Stimulated activated naive CD4-positive, alpha-beta T cell treated with Interleukin-2 at 50 U/mL for 16 hours (primary cell): ENCODE measurements around the gene CALML5.

Source experiments
- DNase-seq: peaks from one replicate; lab custom pipeline; 2025; lab: John Stamatoyannopoulos, UW

CALML5 gene

DNA sequence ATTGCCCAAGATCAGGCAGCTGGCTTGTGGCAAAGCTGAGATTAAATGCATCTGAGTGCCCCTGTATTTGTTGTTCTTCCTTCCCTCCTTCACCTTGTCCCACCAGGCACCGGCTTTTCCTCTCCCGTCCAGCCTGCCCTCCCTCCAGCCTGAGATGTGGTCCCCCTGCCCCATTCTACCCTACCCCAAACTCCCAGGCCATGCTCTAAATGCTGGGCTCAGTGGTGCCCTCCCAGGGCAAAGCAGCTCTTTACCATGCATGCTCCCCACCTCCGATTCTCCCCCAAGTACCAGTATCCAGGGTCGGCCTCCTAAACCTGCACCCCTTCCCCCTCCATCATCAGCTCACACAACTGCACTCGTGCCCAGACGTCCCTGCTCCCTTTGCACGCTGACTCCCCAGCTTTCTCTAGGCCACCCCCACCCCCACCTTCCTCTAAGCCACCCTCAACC lies 36.5 kb downstream of the CALML5 start:
- DNase-seq = no peak

DNA sequence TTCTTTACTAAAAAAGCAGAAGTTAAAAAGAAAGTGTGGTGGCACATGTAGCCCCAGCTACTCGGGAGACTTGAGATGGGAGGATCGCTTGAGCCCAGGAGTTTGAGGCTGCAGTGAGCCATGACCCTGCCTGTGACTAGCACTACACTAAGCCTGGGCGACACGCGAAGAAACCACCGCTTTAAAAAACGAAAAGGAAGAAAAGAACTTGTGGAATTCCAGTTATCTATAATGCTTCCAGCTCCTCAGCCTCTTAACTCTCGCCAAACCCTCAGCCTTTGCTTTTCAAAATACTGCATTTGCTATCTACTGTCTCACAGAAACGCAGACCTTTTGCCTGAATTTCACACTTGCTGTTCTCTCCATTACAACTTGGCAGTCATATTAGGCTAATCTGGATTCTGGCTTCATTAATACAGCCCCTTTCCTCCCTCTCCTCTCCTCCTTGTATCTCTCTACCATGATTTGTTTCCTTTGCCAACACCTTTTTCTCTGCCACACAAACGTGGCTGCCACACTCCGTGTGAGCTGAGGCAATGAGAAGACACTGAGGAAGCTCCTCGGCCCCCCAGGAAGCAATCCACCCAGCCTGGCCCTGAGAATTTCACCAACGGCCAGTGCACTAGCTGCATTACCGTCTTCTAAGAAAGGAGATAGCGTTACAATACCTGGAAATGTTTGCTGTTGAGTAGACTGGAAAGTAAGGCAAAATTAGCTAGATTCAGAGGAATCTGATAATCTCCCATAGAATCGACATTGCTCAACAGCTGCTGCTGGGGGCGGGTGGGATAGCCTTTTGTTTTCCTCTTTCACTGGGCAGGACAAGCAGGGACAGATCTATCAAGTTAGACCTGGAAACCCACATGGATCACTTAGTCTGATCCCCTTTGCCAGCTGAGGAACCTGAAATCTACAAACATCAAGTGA lies 37.2 kb downstream of the CALML5 start:
- DNase-seq = no peak

DNA sequence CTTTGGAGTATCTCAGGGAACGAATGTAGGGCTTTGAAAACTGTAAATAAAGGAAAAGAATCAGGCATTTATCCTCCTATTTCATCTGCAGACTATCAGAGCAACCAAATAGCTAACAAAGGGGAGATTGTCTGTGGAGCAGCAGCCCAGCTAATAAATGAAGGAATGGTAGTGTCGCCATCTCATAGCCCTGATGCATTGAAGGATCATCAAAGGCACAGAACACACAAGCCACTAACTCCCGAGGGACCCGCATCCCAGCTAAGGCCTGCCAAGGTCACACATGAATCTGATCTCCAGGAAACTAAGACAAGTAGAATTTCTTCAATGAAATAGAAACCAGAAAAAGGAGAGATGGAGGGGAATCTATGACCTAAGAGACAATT lies 38.2 kb downstream of the CALML5 start:
- no peak for DNase-seq

DNA sequence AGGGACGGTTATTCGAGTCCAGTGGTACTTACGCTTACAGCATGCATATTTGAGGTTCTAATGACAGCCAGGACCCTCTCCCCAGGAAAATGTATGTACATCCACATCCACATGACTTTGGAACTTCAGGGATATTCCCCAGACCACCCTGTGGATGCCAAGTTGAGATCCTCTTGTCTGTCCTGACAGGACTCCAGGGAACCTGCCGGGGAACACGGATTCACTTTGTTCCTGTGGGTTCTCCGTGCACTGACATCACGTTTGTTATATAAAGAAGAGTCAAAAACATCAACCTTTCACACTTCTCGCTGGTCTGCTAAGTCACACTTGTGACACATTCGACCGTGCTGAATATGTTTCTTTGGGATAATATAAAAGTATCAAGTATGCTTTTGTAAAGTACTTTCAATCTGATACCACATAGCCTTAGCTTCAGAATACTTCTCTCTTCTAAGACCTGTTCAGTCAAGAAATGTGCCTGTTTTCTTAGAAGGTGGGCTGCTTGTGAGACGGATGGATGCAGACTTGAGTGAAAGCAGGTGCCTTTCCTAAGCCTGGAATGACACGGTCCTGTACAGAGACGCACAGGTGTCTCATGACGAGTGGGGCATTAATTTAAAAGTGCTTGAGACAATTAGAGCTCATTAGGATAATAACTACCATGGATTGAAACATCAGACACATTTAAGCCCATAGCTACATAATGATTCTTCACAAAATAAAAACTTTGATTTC lies 38.7 kb downstream of the CALML5 start:
- no peak for DNase-seq

DNA sequence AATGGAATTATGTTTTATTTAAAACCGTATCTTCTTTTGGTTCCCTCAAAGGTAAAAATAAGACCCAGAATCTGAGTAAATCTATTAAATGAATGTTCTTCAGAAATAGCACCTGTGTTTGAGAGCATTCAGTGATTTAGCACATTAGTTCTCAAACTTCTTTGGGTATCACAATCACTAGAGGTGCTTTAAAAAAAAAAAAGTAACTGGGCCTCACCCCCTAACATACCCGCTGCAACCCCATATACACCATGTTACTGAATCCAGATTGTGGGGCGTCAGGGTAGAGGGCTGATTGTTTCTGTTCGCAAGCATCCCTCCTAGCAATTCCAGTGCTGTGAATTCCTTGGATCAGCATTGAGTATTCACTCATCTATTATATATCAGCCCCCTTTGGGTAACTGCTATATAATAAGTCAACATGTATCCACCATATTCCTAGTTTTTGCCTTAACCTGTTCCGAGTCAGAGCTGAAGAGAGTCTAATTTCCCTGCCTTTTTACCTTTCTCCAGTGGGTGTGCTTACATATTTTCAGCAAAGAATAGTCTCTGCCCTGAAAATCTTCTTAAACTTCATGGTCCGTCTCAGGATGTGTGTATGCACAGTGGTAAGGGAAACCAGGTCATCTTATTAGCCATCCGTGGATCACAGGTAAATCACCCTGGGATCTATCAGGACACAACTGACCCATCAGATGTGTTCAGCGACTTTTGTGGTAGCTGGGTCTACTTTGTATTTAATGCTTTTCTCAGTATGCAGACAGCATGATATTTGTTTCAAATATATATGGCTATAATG lies 40.2 kb downstream of the CALML5 start:
- DNase-seq = no peak

DNA sequence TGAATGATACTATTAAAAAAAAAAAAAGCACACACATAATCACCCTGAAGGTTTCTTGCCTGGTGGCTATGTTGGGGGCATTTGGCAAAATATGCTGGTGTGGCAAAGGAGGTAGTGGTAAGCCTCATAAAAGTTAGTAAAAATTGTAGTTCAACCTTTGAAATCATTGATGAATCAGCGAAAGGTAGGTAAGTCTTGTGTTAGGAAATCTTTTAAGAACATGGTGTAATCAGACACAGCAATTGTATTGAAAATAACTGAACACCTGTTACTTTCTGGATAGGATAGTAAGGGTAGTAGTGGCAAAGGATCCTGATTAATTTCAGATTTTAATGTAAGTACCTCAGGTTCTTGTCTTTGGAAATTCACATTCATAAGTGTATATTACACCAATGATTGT lies 40.9 kb downstream of the CALML5 start:
- no peak for DNase-seq

DNA sequence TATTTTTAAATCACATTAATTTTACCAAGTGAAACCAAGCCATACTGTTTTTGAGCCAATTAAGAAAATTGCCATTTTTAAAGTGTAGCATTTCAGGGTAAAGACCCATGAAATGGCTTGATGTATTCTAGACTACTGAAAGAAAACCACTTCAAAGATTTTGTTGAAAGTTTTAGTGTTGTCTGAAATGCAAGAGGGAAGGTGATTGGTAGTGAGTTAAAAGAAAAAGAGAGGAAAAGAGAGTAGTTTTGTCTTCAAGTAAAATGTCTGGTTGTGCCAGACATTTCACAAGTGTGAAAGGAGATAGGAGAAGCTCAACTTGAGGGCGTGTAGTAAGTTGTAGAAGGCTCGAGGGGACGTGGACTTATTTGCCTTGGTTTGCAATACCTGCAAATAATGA lies 41.6 kb downstream of the CALML5 start:
- no peak for DNase-seq

DNA sequence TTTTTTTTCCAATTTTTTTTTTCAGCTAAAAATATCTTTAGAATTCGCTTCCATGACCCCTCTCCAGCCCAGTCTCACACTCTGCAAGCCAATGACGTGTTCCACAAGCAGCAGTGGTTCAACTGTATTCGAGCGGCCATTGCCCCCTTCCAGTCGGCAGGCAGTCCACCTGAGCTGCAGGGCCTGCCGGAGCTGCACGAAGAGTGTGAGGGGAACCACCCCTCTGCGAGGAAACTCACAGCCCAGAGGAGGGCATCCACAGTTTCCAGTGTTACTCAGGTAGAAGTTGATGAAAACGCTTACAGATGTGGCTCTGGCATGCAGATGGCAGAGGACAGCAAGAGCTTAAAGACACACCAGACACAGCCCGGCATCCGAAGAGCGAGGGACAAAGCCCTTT lies 42.8 kb downstream of the CALML5 start:
- no peak for DNase-seq

DNA sequence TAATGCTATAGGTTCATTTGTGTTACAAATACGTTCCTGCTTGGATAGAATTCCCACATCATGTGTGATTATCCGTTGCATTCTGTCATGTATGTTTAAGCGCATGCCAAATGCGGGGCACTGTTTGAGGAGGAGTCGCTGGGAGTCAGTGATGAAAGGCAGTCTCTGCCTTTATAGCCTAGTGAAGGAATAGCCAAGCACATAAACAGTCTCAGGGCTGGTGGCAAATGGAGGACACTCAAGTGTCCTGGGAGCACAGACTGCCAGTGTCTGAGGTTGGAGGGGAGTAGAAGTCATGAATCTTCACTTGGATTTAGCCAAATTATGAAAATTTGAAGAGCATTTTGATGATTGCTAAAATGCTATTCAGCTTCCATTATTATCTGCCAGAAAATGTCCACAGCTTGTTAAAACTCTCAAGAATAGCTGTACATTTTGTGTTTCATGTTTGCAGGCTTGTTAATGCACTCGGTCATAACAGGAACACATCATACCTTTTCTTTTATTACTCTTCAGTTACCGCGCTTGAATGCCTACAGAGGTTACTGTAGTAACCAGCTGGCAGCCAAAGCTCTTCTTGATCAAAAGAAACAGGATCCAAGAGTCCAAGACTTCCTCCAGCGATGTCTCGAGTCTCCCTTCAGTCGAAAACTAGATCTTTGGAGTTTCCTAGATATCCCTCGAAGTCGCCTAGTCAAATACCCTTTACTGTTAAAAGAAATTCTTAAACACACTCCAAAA lies 45.5 kb downstream of the CALML5 start:
- DNase-seq = no peak

DNA sequence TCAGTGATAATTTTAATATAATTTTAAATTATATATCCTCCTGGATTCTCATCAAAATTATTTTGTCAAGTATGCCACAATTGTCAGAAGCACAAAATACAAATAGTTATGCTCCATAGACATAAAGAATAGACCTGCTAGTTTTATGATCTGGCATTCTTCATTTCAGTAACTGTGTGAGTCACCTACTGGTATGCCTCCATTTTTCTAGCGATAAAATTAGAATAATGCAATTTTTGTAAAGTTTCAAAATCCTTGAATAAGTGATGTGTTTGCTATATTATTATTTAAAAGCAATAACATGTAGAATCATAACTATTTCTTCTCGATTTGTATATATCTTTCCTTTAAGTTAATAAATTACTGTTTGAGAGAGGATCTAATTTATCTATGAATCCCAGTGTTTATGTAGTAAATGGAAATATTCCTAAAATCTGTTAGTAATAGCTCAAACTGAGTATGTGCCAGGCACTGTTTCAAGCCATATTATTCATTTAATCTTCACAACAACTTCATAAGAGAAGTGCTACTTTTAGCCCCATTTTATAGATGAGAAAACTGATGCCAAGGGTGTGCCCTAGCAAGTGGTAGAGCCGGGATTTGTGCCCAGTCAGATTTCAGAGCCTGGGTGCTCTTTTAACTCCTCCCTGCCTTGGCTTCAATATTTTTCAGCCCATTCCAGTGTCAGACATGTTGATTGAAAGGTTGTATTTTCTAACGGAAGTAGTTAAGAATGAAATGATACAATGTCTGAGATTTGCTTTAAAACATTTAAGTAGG lies 48.6 kb downstream of the CALML5 start:
- no peak for DNase-seq

DNA sequence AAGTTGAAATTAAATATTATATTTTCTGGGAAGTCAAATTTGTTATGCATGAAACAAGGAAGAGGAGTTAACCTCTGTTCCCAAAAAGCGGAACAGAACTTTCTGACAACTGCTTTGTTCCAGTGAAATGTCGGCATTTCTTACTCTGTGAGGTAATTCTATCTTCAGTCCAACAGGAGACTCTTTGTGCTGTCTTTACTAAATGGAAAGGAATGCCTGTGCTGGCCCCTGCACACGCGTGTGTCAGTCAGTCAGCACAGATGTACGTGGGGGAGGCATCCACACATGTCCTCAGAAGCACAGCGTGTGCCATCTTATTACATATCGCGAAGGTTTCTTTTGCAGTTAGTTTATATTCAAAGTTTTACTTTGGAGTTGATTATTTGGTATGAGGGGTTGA lies 49.5 kb downstream of the CALML5 start:
- no peak for DNase-seq

DNA sequence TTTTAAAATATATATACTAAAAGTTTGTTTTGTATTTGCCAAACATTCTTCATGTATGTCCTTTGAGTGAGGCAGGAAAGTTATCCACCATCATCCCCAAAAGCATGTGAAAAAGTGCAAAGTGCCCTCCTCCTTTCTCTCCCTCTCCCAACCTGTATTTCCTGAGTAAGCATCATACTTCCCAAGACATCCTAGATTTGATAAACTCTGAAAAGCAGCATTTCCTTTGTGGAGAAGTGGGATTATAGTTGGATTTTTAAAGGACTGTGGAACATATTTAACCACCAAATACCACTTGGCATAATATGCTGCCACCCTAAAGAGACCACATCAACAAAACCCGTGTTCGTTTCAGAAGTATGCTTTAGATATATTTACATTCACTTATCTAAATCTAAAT lies 50.1 kb downstream of the CALML5 start:
- no peak for DNase-seq
